Measurements from ENCODE around the gene NPAS3.

The NPAS3 gene

DNA sequence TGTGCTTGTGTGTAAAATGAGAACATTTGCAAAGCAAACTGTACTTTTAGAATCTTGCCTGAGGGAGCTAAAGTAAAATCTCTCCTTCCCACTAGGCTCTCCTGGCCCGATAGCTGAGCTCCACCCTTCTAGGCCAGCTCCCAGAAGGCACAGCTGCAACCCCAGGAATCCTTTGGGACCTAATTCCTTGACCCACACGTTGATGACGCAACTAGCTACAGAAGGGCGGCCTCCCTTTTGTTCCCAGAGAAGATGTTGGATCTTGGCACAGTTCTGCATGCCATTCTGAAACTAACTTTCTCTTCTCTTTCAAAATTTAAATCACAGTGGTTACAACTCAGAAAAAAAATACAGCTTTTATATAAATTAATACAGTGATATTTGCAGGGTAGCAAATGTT, 744.1 kb downstream of the NPAS3 start:
- DNase-seq (ENCODE audit: insufficient read length, low spot score) (no peak), FAIRE-seq (no peak)

DNA sequence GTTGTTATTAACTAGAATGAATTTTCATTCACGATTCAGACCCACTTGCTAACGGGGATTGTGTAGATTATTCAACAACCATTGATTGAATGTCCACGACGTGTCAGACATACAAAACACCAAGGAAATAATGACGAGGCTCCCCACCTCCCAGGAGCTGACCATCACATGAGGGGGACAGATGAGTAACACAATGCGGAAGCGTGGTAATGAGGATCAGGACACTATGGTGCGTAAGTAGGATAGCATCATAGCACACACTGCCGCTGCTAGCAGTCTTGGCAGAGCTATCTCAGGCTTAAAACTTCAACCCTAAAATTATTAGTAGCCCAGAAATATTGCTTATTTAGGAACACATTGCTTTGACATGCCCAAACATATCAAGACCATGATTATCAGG, 746.3 kb downstream of the NPAS3 start:
- FAIRE-seq (no peak), DNase-seq (ENCODE audit: insufficient read length, low spot score) (no peak)

DNA sequence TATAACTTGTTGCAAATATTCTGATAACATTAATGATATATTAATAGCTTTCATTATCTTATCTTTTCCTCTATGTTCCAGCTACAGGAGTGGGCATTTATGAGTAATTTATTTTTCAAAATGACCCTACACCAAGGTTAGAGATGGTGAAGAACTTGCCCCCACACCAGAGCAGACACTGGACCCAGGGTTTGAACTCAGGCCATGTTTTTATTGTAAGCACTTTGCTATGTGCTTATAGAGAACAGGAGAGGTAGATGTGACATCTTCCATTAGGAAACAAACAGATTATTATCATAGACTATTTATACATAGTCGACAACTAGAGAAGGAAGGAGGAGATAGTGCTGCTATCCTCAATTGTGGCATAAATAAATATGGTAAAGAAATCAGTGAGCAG, 747.0 kb downstream of the NPAS3 start:
- FAIRE-seq (no peak), DNase-seq (ENCODE audit: insufficient read length, low spot score) (no peak)

DNA sequence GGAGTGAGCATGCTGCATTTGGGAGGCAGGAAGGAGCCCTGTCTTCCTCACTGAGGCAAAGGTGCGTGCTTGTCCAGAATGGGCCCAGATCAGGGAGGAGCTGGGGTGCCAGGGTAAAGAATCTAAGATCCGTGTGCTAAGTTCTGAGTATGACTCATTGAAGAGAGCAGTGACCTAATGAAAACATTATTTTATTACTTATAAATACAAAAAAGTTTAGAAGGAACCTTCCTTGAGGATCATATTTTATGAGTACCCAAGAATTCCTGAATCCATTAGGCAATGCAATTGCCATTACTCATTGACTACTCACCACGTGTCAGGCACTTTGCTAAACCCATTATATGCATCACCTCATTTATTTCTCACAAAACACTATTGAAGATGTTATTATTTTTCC, 747.5 kb downstream of the NPAS3 start:
- FAIRE-seq = no peak
- DNase-seq (ENCODE audit: insufficient read length, low spot score) = no peak

DNA sequence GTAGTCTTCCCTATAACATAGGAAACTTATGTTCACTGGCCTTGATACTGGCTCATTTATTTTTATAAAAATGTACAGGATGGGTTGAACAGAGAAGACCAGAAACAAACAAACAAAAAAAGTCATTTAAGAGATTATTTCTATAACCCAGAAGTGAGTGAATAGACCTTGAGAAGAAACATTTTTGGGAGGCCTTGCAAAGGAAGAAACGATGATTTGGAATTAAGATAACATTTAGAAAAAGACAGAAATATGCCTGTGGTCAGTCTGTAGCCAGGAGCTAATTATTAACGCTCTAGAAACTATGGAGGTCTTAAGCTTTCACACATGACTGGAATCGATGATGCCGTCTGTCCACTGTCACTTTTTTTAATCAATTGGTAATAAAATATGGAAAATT, 748.2 kb downstream of the NPAS3 start:
- no peak for DNase-seq (ENCODE audit: insufficient read length, low spot score)
- FAIRE-seq = no peak

DNA sequence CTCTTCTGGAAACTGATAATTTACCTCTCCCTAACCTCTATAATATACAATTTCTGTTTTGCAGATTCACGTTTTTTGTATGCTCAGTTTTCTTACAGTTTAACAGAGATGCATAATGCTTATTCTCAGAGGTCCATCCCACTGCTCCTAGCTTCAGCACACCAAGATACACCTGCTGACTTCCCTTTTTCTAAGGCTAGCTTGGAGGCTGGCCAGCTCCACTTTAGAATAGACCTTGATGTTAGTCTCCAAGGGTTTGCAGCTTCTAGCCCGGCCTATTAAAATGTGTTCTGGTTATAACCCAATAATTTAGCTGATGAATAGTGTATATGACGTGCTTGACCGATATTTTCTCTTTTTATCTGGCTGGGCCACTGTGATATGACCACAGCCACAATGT, 751.0 kb downstream of the NPAS3 start:
- DNase-seq (ENCODE audit: insufficient read length, low spot score) (no peak), FAIRE-seq (no peak)

DNA sequence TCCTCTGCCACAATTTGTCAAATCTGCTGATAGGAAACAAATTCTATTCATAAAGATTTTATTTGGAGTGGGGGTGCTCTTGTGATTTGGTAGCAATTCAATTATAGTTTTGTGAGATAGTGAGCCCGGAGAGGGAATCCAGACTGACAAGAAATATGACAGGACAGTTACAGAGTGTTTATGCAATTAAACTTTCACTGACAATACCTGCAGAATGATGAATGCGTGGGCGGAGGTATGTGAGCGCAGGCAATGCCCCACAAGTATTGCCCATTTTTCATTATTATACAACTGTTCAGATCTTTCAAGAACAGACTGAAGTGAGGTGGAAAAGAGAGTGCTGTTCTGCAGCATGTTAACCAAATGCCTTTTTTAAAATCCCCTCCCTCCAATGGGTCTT, 753.2 kb downstream of the NPAS3 start:
- FAIRE-seq (no peak), DNase-seq (ENCODE audit: insufficient read length, low spot score) (no peak)

DNA sequence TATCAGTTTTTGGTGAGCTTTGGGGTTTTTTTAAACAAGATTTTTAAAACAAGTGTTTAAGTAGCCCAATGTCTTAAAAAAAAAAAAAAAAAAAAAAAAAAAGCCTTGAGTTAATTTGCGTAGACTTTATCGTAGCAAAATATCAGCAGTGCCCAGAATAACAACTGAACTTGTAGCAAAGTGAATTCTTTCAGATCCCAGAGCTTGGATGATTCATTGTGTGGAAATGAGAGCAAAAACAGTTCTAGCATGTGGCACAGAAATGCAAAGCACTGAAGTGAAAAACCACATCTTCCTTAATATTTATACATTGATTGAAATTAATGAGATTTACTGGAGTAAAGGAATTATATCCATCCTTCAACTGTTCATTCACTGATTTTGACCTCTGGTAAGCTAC, 754.1 kb downstream of the NPAS3 start:
- FAIRE-seq = no peak
- no peak for DNase-seq (ENCODE audit: insufficient read length, low spot score)

DNA sequence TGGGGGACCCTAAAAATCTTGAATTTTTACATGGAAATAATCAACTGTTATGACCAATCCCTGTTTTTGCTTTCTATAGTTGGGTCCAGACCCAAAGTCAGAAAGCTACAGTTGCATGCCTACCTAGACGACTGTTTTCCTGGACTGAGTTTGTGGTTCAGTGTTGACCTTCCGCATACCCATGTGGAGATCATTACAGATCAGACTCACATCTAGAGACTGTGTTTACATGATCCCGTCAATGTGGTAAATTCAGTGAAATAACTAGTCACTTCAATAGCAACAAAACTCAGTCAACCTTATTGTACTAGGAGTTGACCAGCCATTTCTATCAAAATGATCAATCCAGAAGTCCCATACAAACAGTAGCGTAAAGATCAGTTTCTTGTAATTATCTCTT, 754.6 kb downstream of the NPAS3 start:
- FAIRE-seq = no peak
- DNase-seq (ENCODE audit: insufficient read length, low spot score) = no peak

DNA sequence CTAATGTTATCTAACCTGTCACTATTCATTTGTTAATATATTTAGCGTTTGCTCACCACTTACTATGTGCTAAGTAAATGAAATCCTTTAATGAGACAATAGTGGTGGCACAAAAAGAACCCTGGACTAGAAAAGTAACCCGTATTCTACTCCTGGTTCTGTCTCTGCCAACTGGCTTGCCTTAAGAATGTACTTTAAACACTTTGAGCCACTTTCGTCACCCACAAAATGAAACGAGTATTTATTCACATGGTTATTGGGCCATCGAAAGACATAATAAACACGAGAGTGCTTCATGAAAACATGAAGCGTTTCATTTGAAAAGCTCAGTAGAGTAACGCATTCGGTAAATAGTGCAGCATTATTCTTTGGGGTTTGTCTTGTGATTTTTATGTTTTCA, 757.5 kb downstream of the NPAS3 start:
- DNase-seq (ENCODE audit: insufficient read length, low spot score) (no peak), FAIRE-seq (no peak)

DNA sequence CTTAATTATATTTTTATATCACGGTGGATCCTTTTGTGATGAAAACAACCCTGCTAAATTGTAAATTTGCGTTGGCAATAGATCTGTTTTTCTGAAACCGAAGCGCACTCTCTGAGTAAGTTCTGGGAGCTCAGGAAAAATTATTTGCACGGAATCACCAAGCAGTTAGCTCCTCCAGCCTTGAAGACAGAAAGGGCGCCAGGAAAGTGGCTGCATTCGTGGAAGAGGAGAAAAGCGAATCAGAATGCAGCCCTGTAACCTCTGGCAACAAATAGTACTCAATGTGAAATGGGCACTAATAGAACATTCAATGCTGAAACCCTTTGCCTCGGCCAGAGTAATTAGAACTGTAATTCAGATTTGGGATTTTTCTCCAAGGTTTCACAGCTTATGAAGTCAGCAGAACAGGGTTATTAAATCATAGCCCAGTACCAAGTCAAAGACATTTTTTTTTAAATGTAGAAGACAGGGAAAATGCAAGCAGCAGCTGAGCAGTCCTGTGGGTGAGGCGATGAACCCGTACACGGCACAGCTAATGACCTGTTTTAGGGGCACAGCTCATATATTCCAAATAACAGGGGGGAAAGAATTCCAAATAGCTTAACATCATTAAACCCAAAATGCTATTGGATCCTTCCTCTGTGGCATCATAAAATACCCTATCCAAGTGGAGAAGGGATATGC, 760.8 kb downstream of the NPAS3 start:
- DNase-seq (ENCODE audit: insufficient read length, low spot score) (no peak), FAIRE-seq (no peak)

DNA sequence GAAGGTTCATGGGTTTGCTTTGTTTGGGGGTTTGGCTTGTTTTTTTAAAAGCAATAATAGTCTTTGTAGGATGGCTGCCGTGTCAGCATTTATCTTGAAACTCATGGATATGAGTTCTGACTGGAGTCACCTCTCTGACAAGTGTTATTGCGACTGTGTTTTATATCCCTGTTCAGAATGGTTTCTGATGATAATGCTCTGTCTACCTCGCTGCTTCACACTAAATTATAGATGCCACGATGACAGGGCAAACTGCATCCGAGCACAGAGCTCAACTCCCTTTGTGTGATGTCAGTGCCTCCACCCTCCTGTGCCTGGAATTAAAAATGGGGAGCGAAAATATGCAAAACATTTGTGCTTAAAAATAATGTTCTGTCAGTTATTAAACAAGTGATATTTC, 761.4 kb downstream of the NPAS3 start:
- no peak for DNase-seq (ENCODE audit: insufficient read length, low spot score)
- FAIRE-seq = no peak

DNA sequence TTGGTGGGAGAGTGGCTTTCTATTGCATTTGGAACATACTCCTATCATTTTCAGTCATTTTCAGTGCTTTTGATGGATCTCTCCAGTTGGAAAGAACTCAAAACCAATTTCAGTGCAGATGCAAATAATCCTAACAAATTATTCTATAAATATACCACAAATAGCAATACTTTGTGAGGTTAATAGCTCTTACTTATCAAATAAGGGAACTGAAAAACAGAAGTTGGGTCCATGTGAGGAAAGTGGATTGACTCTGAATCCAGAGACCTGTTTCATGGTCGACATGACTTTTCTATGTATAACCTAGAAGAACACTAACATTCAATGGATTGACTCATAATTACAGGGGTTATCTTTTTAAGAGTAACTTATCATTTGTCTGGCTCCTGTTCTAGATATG, 763.6 kb downstream of the NPAS3 start:
- no peak for DNase-seq (ENCODE audit: insufficient read length, low spot score)
- FAIRE-seq = no peak

DNA sequence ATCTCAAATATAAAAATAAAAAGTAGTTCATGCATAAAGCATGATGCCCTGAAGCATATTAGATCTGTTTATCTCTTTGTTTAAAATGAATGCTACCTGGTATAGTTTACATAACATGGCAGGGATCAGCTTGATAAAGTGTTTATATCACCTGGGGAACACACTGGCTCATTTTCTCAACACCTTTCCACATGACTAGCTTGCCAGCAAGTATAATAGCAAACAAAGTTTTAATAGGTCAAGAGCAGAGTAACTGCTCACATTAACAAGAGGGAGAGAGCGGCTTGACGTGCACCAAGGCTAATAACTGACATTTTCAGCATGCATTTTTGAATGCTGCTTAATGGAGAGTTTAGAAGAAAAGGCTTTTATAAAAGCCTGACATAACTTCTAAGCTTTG, 765.8 kb downstream of the NPAS3 start:
- FAIRE-seq = no peak

DNA sequence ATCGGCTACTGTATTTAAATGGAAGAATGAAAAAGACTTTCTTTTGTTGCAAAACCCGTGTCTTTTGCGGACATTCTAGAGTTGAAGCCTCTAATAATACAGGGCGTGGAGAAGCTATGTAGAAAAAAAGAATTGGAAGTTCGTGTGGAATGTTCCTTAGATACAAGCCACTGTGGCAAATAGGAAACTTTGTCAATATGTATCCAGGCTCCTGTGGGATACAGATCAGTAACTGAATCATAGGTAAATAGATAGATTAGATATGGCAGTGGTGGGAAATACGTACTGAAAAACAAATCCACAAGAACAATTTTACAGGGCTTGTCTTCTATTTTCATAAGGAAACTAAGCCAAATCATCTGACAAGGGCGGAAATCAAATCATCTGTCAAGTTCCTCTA, 766.8 kb downstream of the NPAS3 start:
- FAIRE-seq = no peak
- DNase-seq (ENCODE audit: insufficient read length, low spot score) = no peak

More for the DNA sequence above, 765.8 kb downstream of the NPAS3 start:
- no peak for DNase-seq (ENCODE audit: insufficient read length, low spot score)

DNA sequence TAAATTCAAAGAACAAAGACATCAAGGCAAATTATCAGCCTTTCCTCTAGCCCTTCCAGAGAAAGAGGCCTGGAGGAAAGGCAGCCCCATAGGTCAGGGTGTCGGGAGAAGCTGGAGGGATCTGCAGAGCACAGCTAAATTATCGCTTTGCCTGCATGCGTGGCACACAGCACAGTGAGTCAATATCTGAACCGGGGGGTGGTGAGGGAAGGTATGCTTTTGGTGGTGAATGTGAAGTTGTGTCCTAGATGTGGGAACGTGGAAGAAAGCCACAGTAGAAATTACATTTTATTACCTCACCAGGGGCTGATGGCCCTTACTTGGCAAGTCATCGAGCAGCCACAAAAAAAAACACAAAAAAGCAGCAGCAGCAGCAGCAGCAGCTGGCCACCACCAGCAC, 769.0 kb downstream of the NPAS3 start:
- DNase-seq (ENCODE audit: insufficient read length, low spot score) = no peak
- FAIRE-seq = no peak

DNA sequence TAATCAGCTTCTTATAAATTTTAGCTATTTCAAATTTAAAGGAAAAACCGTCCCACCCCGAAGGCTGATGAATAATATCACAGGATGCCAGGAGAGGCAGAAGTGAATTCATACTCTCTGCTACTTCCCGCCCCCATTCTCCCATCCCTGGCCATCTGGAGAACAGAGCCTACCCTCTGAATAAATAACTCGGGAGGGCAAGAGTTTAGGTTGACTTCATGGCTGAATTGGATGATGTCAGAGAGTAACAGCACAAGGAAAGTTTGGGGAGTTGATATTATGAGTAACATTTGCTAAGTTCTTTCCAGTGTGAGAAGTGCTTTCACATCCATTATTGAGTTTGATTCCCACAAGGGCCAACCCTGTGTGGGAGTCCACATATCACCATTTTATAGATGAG, 770.6 kb downstream of the NPAS3 start:
- FAIRE-seq (no peak), DNase-seq (ENCODE audit: insufficient read length, low spot score) (no peak)

DNA sequence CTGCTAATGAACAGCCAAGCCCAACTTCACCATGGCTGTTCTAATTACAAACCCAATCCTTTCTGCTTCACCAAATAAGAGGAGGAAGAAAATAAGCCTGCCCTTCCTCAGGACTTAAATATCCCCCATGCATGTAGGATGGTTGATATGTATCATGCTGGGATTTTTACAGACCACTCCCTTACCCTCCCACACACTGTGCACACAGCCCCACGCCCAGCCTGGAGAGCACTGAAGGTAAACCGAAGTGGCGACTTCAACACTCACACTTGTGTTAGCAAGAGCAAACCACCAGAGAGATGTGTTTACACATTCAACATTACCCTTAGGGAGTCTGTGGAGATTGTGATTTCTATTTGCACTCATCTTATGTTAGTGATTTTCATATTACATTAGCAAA, 771.0 kb downstream of the NPAS3 start:
- DNase-seq (ENCODE audit: insufficient read length, low spot score) (no peak), FAIRE-seq (no peak)

DNA sequence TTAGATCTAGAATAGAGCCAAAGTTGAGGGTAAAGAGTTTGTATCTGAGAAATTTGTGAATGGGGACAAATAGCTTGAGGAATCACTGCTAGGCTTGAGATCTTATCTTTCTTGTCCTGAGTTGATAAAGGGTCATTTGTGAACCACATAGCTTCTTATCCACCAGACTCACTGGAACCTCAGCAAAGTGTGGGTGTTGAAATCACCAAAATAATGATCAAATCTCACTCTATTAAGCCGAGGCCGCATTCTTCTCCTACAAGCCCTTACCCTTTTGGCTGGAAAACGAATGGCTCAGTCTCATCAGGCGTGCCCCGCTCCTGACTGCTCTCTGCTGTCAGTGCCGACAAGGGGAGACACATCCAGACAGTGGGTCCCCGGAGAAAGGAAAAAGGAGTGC, 771.6 kb downstream of the NPAS3 start:
- no peak for FAIRE-seq
- DNase-seq (ENCODE audit: insufficient read length, low spot score) = no peak

DNA sequence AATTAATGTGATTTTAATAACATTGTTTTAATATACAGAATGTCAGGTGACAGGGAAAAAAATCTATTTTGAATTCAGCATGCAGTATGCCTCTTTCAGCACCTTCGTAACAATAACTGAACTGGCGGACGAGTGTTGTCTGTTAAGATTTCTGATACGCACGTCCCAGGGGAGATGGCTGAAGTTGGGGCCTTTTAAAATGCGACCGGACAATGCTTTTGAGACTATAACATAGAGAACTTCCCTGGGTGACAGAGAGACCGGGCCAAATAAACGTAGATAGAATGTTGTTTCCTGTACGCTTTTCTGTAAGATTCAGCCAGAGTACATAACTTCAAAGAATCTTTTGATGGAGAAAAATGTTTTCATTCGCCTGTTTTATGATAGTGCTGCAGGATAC, 772.5 kb downstream of the NPAS3 start:
- FAIRE-seq = no peak

DNA sequence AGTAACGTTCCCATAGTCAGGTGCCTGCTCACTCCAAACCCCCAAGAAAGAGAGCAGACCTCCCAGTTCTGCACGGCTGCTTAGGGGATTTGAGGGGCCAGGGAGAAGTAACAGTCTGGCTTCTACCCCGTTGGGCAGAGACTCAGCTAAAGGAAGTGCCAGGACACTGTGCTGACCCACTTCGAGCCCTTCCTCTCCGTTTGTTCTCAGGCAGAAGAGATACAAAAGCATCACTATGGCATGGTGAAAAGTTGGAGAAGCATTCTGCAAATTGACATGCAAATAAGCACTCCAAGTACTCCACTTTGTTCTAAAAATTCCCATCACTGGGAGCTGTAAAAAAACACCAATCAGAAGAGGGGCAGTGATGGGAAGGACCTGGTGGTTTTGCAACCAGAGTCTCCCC, 773.1 kb downstream of the NPAS3 start:
- FAIRE-seq (no peak), DNase-seq (ENCODE audit: insufficient read length, low spot score) (no peak)

More for the DNA sequence above, 772.5 kb downstream of the NPAS3 start:
- DNase-seq (ENCODE audit: insufficient read length, low spot score) = no peak

DNA sequence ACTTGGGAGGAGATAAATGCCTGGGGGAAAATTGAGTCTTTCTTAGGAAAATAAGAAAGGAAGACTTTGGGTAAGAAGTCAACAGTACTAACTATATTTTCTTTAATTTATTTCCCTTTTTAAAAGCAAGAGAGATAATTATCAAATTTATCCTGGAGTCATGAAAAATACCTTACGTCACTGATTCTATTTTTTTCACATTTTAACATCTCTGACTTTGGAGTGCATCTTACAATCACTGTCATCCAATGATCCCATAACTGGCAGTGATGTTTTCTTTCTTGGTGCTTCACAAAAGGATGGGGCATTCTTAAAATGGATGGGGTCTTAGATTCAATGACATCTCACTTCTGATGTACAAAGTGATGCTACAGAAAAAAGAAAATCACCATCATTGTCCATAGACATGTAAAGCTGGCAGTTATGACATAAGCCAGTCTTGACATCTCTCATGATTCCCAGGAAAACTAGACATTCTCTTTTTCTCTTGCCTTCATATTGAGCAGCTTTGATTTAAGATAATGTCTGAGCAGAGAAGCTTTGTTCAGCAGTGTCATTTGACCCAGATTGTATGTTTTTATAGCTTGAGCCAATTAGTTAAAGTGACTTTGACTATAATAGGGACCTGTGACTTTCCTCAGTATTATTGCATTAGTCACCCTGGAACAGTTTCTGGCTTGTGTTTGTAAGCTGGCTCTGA, 776.0 kb downstream of the NPAS3 start:
- DNase-seq (ENCODE audit: insufficient read length, low spot score) (no peak), FAIRE-seq (no peak)

DNA sequence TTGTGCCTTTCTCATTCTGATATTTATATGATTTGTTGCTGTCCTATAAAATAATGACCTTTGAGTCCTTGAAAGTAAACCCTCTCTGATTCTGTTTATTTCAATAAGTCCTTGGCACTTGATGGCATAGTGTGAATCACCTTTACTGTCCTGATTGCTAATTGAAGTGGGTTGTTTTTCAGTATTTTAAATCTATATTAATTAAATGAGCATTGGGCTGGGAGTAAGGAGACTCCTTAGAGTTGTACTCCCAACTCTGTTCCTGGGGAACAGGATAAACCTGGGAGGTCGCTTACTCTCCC, 776.5 kb downstream of the NPAS3 start:
- DNase-seq (ENCODE audit: insufficient read length, low spot score) (no peak), FAIRE-seq (no peak)

Data from GM19239 (cell line).